ENCODE measurements around the gene ARL15.

ARL15 gene

DNA sequence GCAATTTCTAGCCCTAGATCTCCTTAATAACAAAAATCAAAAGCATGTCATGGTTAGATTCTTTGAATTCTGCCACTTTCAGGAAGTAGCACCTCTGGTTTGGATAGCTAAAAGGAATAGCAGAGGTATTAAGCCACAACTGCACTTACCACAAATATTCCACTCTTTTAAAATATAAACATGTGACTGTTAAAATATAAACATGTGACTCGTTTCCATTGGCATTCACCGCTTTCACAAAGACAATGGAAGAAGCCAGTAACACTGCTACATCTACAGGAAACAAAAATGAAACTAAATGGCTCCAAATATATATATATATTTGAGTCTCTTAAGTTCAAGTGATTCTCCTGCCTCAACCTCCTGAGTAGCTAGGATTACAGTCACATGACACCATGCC, 222.9 kb downstream of the ARL15 start:
- H3K4me3 ChIP-seq (ENCODE audit: low read depth in 1 of 2, low read length in 2 of 2): no peak overlapping the region
- H3K36me3 ChIP-seq (ENCODE audit: insufficient read depth, low read length): no peaks in the 10 kb centered on the region
- ATAC-seq (ENCODE audit: insufficient read depth, low read depth) (peak; percentile 24; the same call in 1 of the 3 replicates), DNase-seq (no peak)
- no peaks in the 10 kb centered on the region for H4K20me1 ChIP-seq (ENCODE audit: insufficient read depth, low read length)
- no peaks in the 10 kb centered on the region for H3K27me3 ChIP-seq (ENCODE audit: insufficient read depth, low read length, poor library complexity)
- no peak overlapping the region for H2AFZ ChIP-seq (ENCODE audit: low read depth, low read length)
- no peak for TF ChIP-seq EZH2 (IDR thresholded peaks at IDR 0.05; ENCODE audit: borderline replicate concordance, low read depth, low read length, severe bottlenecking)
- TF ChIP-seq, protein P1, sequence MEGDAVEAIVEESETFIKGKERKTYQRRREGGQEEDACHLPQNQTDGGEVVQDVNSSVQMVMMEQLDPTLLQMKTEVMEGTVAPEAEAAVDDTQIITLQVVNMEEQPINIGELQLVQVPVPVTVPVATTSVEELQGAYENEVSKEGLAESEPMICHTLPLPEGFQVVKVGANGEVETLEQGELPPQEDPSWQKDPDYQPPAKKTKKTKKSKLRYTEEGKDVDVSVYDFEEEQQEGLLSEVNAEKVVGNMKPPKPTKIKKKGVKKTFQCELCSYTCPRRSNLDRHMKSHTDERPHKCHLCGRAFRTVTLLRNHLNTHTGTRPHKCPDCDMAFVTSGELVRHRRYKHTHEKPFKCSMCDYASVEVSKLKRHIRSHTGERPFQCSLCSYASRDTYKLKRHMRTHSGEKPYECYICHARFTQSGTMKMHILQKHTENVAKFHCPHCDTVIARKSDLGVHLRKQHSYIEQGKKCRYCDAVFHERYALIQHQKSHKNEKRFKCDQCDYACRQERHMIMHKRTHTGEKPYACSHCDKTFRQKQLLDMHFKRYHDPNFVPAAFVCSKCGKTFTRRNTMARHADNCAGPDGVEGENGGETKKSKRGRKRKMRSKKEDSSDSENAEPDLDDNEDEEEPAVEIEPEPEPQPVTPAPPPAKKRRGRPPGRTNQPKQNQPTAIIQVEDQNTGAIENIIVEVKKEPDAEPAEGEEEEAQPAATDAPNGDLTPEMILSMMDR (IDR thresholded peaks at IDR 0.05; ENCODE audit: borderline replicate concordance, extremely low read depth, low read length, poor library complexity, severe bottlenecking): no peak
- no peak overlapping the region for H3K27ac ChIP-seq (ENCODE audit: low read length)
- no peaks in the 10 kb centered on the region for H3K79me2 ChIP-seq (ENCODE audit: insufficient read depth, low read length)
- H3K9me3 ChIP-seq (ENCODE audit: insufficient read depth, low read length, severe bottlenecking): no peaks in the 10 kb centered on the region
- H3K4me1 ChIP-seq (ENCODE audit: insufficient read depth, low read length): peaks cover 5% of the 10 kb centered on the region; the same call in 1 of the 2 replicates
- no peak overlapping the region for H3K9ac ChIP-seq (ENCODE audit: low read depth, low read length)
- no peak overlapping the region for H3K4me2 ChIP-seq (ENCODE audit: insufficient read depth, low read length)

DNA sequence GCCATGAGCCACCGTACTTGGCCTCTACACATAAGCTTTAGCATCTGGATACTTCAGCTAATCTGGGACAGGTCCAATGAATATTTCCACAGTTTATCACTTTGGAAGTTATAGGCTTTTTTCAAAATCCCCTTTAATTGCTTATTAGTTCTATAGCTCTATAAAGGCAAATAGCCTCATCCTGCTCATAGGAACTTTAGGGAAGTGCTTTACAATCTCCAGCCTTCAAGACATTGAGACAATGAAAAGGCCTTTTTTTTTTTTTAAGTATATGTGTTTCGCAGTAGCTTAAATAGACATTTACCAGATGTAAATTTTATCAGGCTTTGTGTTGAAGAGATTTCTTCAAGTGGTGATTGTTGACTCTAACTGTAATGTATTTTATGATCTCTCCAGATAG, 224.2 kb downstream of the ARL15 start:
- H3K4me3 ChIP-seq (ENCODE audit: low read depth in 1 of 2, low read length in 2 of 2): no peak overlapping the region
- peaks cover 5% of the 10 kb centered on the region; the same call in 1 of the 2 replicates for H3K4me1 ChIP-seq (ENCODE audit: insufficient read depth, low read length)
- no peak overlapping the region for H3K4me2 ChIP-seq (ENCODE audit: insufficient read depth, low read length)
- TF ChIP-seq, protein P1 (IDR thresholded peaks at IDR 0.05; ENCODE audit: borderline replicate concordance, extremely low read depth, low read length, poor library complexity, severe bottlenecking): no peak
- TF ChIP-seq EZH2 (IDR thresholded peaks at IDR 0.05; ENCODE audit: borderline replicate concordance, low read depth, low read length, severe bottlenecking): no peak
- H3K36me3 ChIP-seq (ENCODE audit: insufficient read depth, low read length): no peaks in the 10 kb centered on the region
- H4K20me1 ChIP-seq (ENCODE audit: insufficient read depth, low read length): no peaks in the 10 kb centered on the region
- ATAC-seq (ENCODE audit: insufficient read depth, low read depth) (no peak), DNase-seq (no peak)
- no peak overlapping the region for H3K27ac ChIP-seq (ENCODE audit: low read length)
- no peaks in the 10 kb centered on the region for H3K79me2 ChIP-seq (ENCODE audit: insufficient read depth, low read length)
- H3K9me3 ChIP-seq (ENCODE audit: insufficient read depth, low read length, severe bottlenecking): no peaks in the 10 kb centered on the region
- H3K9ac ChIP-seq (ENCODE audit: low read depth, low read length): no peak overlapping the region
- H3K27me3 ChIP-seq (ENCODE audit: insufficient read depth, low read length, poor library complexity): no peaks in the 10 kb centered on the region
- no peak overlapping the region for H2AFZ ChIP-seq (ENCODE audit: low read depth, low read length)

DNA sequence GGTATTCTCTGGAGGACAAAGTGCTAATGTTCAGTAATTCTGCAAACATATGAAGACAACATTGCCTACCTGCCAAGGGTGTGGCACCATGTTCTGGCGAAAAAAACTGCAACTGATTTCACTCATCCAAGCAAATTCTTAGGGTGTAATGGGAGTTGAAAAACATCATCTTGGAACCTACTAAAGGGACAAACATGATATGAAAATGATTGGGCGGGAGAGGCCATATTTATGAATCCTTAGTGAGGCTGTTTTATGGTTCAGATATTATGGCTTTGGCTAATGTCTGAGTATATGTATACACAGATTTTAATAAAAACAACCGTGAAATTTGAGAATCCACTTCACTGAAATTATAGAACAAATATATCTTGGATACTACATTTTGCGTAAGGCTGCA, 225.7 kb downstream of the ARL15 start:
- H3K4me3 ChIP-seq (ENCODE audit: low read depth in 1 of 2, low read length in 2 of 2): no peak overlapping the region
- no peaks in the 10 kb centered on the region for H3K9me3 ChIP-seq (ENCODE audit: insufficient read depth, low read length, severe bottlenecking)
- no peak for ATAC-seq (ENCODE audit: insufficient read depth, low read depth)
- H3K4me1 ChIP-seq (ENCODE audit: insufficient read depth, low read length): peaks cover 5% of the 10 kb centered on the region; the same call in 1 of the 2 replicates
- H3K9ac ChIP-seq (ENCODE audit: low read depth, low read length): no peak overlapping the region
- no peak overlapping the region for H2AFZ ChIP-seq (ENCODE audit: low read depth, low read length)
- no peak for TF ChIP-seq EZH2 (IDR thresholded peaks at IDR 0.05; ENCODE audit: borderline replicate concordance, low read depth, low read length, severe bottlenecking)
- TF ChIP-seq, protein P1 (IDR thresholded peaks at IDR 0.05; ENCODE audit: borderline replicate concordance, extremely low read depth, low read length, poor library complexity, severe bottlenecking): no peak
- no peak overlapping the region for H3K27ac ChIP-seq (ENCODE audit: low read length)
- H3K79me2 ChIP-seq (ENCODE audit: insufficient read depth, low read length): no peaks in the 10 kb centered on the region
- no peaks in the 10 kb centered on the region for H3K27me3 ChIP-seq (ENCODE audit: insufficient read depth, low read length, poor library complexity)
- no peak for DNase-seq
- no peak overlapping the region for H3K4me2 ChIP-seq (ENCODE audit: insufficient read depth, low read length)
- no peaks in the 10 kb centered on the region for H3K36me3 ChIP-seq (ENCODE audit: insufficient read depth, low read length)
- H4K20me1 ChIP-seq (ENCODE audit: insufficient read depth, low read length): no peaks in the 10 kb centered on the region

DNA sequence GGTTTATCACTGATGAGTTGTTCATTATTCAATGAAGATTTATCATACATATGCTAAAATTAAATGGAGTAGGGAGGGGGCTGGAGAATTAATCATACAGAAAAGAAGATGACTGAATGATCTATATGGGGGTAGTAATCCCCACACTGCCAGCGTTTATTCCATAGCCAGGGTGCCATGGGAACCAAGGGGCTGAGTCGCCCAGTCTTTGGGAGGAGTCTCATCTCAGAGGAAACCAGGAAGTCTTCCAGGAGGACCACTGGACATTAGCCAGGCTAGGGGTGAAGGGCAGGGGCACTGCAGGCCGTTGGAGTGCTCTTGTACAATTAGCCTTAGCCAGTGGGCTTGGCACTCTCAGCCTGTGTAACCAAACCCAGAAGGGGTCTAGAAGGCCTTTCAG, 226.5 kb downstream of the ARL15 start:
- H4K20me1 ChIP-seq (ENCODE audit: insufficient read depth, low read length): no peaks in the 10 kb centered on the region
- no peak overlapping the region for H3K27ac ChIP-seq (ENCODE audit: low read length)
- no peak overlapping the region for H2AFZ ChIP-seq (ENCODE audit: low read depth, low read length)
- no peak overlapping the region for H3K4me3 ChIP-seq (ENCODE audit: low read depth in 1 of 2, low read length in 2 of 2)
- TF ChIP-seq, protein P1 (IDR thresholded peaks at IDR 0.05; ENCODE audit: borderline replicate concordance, extremely low read depth, low read length, poor library complexity, severe bottlenecking): no peak
- no peak for TF ChIP-seq EZH2 (IDR thresholded peaks at IDR 0.05; ENCODE audit: borderline replicate concordance, low read depth, low read length, severe bottlenecking)
- no peak overlapping the region for H3K4me2 ChIP-seq (ENCODE audit: insufficient read depth, low read length)
- DNase-seq (no peak), ATAC-seq (ENCODE audit: insufficient read depth, low read depth) (no peak)
- H3K9ac ChIP-seq (ENCODE audit: low read depth, low read length): no peak overlapping the region
- H3K36me3 ChIP-seq (ENCODE audit: insufficient read depth, low read length): no peaks in the 10 kb centered on the region
- no peaks in the 10 kb centered on the region for H3K27me3 ChIP-seq (ENCODE audit: insufficient read depth, low read length, poor library complexity)
- H3K79me2 ChIP-seq (ENCODE audit: insufficient read depth, low read length): no peaks in the 10 kb centered on the region
- H3K4me1 ChIP-seq (ENCODE audit: insufficient read depth, low read length): peaks cover 5% of the 10 kb centered on the region; the same call in 1 of the 2 replicates
- H3K9me3 ChIP-seq (ENCODE audit: insufficient read depth, low read length, severe bottlenecking): no peaks in the 10 kb centered on the region
